PFSK-1 (cell line): ENCODE results near the gene SAE1.

Experiments used
- FOXP2 ChIP-seq: optimal IDR thresholded peaks from 2 replicates; pipeline ENCODE3; 2011; ENCODE audit warnings: borderline replicate concordance, control low read depth, inconsistent platforms; ENCODE audit not compliant: insufficient read depth; ENCODE audit errors: extremely low read length, extremely low read depth
- POLR2AphosphoS5 ChIP-seq: IDR thresholded peaks from 2 replicates; pipeline ENCODE4 v1.6.1; 2012; ENCODE audit warnings: low read depth, mild to moderate bottlenecking, control low read depth, low read length, moderate library complexity
- SIN3A ChIP-seq: IDR thresholded peaks from 2 replicates; pipeline ENCODE4 v1.6.1; 2012; ENCODE audit warnings: mild to moderate bottlenecking, low read length, moderate library complexity, borderline replicate concordance; ENCODE audit not compliant: insufficient read depth
- TAF1 ChIP-seq: IDR thresholded peaks from 2 replicates; pipeline ENCODE4 v1.6.1; 2012; ENCODE audit warnings: low read length, control low read depth, borderline replicate concordance; ENCODE audit not compliant: insufficient read depth
- TF ChIP-seq, protein P1 (sequence below), 2 experiments: IDR thresholded peaks; 2 replicates each; pipeline versions ENCODE4 v1.6.1 to v1.8.0; 2011 to 2012; ENCODE audit warnings: low read depth in 2 of 2, low read length in 2 of 2, control low read depth in 1 of 2, inconsistent platforms in 1 of 2, mild to moderate bottlenecking in 1 of 2, moderate library complexity in 1 of 2; ENCODE audit not compliant: insufficient read depth in 1 of 2

DNA sequence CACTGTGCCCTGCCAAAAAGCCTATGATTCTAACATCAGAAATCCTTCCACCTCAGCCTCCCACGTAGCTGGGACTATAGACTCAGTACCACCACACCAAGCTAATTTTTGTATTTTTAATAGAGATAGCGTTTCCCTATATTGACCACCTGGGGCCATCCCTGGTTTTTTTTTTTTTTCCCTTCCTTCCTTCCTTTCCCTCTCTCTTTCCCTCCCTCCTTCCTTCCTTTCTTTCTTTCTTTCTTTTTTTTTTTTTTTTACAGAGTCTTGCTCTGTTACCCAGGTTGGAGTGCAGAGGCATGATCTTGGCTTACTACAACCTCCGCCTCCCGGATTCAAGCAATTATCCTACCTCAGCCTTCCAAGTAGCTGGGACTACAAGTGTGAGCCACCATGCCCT lies 1.1 kb upstream of the SAE1 start:
- TF ChIP-seq TAF1, result no peak
- TF ChIP-seq, protein P1, sequence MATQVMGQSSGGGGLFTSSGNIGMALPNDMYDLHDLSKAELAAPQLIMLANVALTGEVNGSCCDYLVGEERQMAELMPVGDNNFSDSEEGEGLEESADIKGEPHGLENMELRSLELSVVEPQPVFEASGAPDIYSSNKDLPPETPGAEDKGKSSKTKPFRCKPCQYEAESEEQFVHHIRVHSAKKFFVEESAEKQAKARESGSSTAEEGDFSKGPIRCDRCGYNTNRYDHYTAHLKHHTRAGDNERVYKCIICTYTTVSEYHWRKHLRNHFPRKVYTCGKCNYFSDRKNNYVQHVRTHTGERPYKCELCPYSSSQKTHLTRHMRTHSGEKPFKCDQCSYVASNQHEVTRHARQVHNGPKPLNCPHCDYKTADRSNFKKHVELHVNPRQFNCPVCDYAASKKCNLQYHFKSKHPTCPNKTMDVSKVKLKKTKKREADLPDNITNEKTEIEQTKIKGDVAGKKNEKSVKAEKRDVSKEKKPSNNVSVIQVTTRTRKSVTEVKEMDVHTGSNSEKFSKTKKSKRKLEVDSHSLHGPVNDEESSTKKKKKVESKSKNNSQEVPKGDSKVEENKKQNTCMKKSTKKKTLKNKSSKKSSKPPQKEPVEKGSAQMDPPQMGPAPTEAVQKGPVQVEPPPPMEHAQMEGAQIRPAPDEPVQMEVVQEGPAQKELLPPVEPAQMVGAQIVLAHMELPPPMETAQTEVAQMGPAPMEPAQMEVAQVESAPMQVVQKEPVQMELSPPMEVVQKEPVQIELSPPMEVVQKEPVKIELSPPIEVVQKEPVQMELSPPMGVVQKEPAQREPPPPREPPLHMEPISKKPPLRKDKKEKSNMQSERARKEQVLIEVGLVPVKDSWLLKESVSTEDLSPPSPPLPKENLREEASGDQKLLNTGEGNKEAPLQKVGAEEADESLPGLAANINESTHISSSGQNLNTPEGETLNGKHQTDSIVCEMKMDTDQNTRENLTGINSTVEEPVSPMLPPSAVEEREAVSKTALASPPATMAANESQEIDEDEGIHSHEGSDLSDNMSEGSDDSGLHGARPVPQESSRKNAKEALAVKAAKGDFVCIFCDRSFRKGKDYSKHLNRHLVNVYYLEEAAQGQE (IDR thresholded peaks at IDR 0.05; ENCODE audit: insufficient read depth in 1 of 2, low read depth in 2 of 2, low read length in 2 of 2), result no peak
- TF ChIP-seq SIN3A, result no peak
- no peak for TF ChIP-seq POLR2AphosphoS5
- no peak for TF ChIP-seq FOXP2
